ENCODE results near the gene GSTM2. TPM values are rescaled to one million over a fixed set of nuclear protein-coding genes. Genes with fewer than 3 reads are reported as not detected.

Gene GSTM2
- total and polyA plus RNA-seq, 10 donors, result 26.2 to 100 (median 52.3) TPM

DNA sequence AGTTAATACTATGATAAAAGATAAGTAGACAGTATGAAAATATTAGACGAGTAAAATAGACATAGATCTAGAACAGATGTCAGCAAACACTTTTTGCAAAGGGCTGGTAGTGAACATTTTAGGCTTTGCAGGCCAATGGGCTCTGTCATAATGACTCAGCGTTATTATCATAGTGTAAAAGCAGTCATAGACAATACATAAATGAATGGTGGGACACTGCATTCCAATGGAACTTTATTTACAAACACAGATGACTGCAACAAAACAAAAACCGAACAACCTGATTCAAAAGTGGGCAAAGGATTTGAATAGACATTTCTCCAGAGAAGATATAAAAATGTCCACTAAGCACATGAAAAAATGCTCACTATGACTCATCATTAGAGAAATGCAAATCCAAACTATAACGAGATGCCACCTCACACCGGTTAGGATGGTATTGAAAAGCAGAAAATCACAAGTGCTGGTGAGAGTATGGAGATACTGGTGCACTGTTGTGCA is 51.5 kb downstream of the GSTM2 start:
- H3K36me3 ChIP-seq, result no peaks in the 10 kb centered on the region
- intact Hi-C loops (cut with DNase I; ENCODE audit: low total_unique reads), result no loop called here
- no peak overlapping the region for H3K4me3 ChIP-seq
- TF ChIP-seq, protein P1, sequence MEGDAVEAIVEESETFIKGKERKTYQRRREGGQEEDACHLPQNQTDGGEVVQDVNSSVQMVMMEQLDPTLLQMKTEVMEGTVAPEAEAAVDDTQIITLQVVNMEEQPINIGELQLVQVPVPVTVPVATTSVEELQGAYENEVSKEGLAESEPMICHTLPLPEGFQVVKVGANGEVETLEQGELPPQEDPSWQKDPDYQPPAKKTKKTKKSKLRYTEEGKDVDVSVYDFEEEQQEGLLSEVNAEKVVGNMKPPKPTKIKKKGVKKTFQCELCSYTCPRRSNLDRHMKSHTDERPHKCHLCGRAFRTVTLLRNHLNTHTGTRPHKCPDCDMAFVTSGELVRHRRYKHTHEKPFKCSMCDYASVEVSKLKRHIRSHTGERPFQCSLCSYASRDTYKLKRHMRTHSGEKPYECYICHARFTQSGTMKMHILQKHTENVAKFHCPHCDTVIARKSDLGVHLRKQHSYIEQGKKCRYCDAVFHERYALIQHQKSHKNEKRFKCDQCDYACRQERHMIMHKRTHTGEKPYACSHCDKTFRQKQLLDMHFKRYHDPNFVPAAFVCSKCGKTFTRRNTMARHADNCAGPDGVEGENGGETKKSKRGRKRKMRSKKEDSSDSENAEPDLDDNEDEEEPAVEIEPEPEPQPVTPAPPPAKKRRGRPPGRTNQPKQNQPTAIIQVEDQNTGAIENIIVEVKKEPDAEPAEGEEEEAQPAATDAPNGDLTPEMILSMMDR (IDR thresholded peaks at IDR 0.05 in 8 of 11, conservative IDR thresholded peaks at IDR 0.05 in 3 of 11), result no peak
- no peak overlapping the region for H3K27ac ChIP-seq
- 61 to 75% (median 69%) methylated on average over 5 of the region's 5 CpGs for WGBS, 5 donors
- no peaks in the 10 kb centered on the region for H3K27me3 ChIP-seq (replicated peaks in 1 of 7)
- H3K4me1 ChIP-seq, result no peaks in the 10 kb centered on the region
- no peak for DNase-seq
- no peaks in the 10 kb centered on the region for H3K9me3 ChIP-seq

- WGBS, 5 donors, result 57 to 86% (median 71%) methylated on average over 5 of the region's 5 CpGs
- H3K27me3 ChIP-seq (replicated peaks in 1 of 7), result no peaks in the 10 kb centered on the region
- no peak overlapping the region for H3K27ac ChIP-seq
- H3K4me3 ChIP-seq, result no peak overlapping the region
- no peaks in the 10 kb centered on the region for H3K9me3 ChIP-seq
- H3K36me3 ChIP-seq, result no peaks in the 10 kb centered on the region
- no peaks in the 10 kb centered on the region for H3K4me1 ChIP-seq
- intact Hi-C loops (cut with DNase I; ENCODE audit: low total_unique reads), result no loop called here
- no peak for DNase-seq
- TF ChIP-seq POLR2A (IDR thresholded peaks at IDR 0.05) (no peak), POLR2AphosphoS5 (IDR thresholded peaks at IDR 0.05) (no peak)
- TF ChIP-seq, protein P1 (IDR thresholded peaks at IDR 0.05 in 8 of 11, conservative IDR thresholded peaks at IDR 0.05 in 3 of 11), result no peak
These were observed 53.2 kb downstream of the GSTM2 start for GRCh38 chr1:109721042-109721441.

DNA sequence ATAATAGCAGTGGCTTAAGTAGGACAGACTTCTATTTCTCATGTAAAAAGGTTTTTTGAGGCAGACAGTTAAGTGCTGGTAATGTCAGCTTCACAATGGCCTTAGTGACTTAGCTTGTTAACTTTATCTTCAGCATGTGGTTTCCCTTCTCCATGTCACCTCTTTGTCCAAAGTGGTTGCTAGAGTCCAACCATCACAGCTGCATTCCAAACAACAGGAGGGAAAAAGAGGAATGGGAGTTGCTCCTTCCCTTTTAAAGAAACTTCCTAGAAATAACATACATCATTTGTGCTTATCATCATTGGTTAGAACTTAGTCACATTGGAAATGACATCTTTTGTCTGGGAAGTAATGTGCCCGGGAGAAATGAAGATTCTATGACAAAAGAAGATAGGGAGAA is 54.1 kb downstream of the GSTM2 start:
- 89 to 100% (median 93%) methylated on average over 1 of the region's 1 CpG for WGBS, 5 donors
- intact Hi-C loops (cut with DNase I; ENCODE audit: low total_unique reads), result no loop called here
- TF ChIP-seq POLR2AphosphoS5 (IDR thresholded peaks at IDR 0.05) (no peak), POLR2A (IDR thresholded peaks at IDR 0.05) (no peak)
- TF ChIP-seq, protein P1 (IDR thresholded peaks at IDR 0.05 in 8 of 11, conservative IDR thresholded peaks at IDR 0.05 in 3 of 11), result no peak

DNA sequence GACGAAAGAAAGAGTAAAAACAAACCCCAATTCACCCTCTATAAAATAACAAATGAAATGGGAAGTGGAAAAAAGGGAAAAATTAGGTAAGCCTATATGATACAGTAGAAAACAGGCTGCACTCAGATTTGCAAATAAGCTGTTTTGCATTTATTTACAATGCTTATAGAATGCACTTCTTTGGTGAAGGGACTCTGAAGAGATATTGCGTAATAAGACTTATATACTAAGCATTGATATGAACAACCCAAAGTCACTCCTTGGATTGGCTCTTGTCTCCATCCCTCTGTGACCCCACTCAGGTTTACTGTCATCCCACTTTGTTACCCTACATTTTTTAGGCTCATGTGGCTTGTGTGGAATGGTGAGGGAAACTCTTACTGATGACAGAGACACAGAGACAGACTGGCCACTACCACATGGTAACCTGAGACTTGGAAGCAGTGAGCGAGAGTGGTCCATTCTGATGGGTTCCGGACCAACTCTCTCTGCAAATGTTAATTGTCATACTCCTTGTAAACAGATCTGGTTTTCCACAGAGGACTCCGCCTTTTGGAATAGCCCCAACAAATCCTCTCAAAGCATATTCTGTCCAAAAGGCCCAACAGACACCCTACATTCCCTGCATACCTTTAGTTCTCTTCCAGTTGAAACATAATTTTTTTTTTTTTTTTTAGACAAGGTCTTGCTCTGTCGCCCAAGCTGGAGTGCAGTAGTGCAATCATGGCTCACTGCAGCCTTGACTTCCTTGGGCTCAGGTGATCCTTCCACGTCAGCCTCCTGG is 55.2 kb downstream of the GSTM2 start:
- Histone ChIP-seq H3K27me3 (replicated peaks in 1 of 7) (no peaks in the 10 kb centered on the region), H3K27ac (no peak overlapping the region), H3K4me1 (no peaks in the 10 kb centered on the region), H3K36me3 (no peaks in the 10 kb centered on the region), H3K9me3 (no peaks in the 10 kb centered on the region), H3K4me3 (no peak overlapping the region)
- intact Hi-C loops (cut with DNase I; ENCODE audit: low total_unique reads), result no loop called here
- no peak for DNase-seq
- 85 to 93% (median 87%) methylated on average over 7 of the region's 7 CpGs for WGBS, 5 donors
- TF ChIP-seq POLR2A (IDR thresholded peaks at IDR 0.05) (no peak), POLR2AphosphoS5 (IDR thresholded peaks at IDR 0.05) (no peak)
- TF ChIP-seq, protein P1 (IDR thresholded peaks at IDR 0.05 in 8 of 11, conservative IDR thresholded peaks at IDR 0.05 in 3 of 11), result no peak

More for the DNA sequence above, 54.1 kb downstream of the GSTM2 start:
- Histone ChIP-seq H3K27me3 (replicated peaks in 1 of 7) (no peaks in the 10 kb centered on the region), H3K36me3 (no peaks in the 10 kb centered on the region), H3K9me3 (no peaks in the 10 kb centered on the region), H3K4me1 (no peaks in the 10 kb centered on the region), H3K27ac (no peak overlapping the region), H3K4me3 (no peak overlapping the region)
- no peak for DNase-seq

Data from spleen (tissue), 11 donors.